NCI-H2196 treated with DMSO at 0.1 percent for 48 hours (cell line): ENCODE measurements around the gene TRAPPC8.
"Not testable (repeated sequence)": the region's sequence is repeated elsewhere in the genome, so short reads cannot be mapped to it uniquely, and the experiment has no call there.

ENCODE experiments used
- DNase-seq: peaks from one replicate; lab custom pipeline; 2025; ENCODE audit not compliant: unreplicated experiment; lab: John Stamatoyannopoulos, UW

Gene TRAPPC8

GRCh38 chr18:31946305-31947046 lies 3.5 kb upstream of the TRAPPC8 start:
- DNase-seq = no peak

- no peak for DNase-seq
Measured at GRCh38 chr18:31943878-31944816, 1.2 kb upstream of the TRAPPC8 start.

- no peak for DNase-seq
Measured at GRCh38 chr18:31942291-31942998, 483 bp downstream of the TRAPPC8 start.

- no peak for DNase-seq
Measured at GRCh38 chr18:31941010-31941809, 1.7 kb downstream of the TRAPPC8 start.

- DNase-seq = not testable (repeated sequence)
Measured at GRCh38 chr18:31934773-31935172, 8.2 kb downstream of the TRAPPC8 start.

- DNase-seq = no peak
Measured at GRCh38 chr18:31931886-31932240, 11.1 kb downstream of the TRAPPC8 start.

GRCh38 chr18:31931163-31931885 lies 11.6 kb downstream of the TRAPPC8 start:
- DNase-seq = no peak

- no peak for DNase-seq
Measured at GRCh38 chr18:31929273-31929672, 13.7 kb downstream of the TRAPPC8 start.

- DNase-seq = not testable (repeated sequence)
Measured at GRCh38 chr18:31926988-31927387, 15.9 kb downstream of the TRAPPC8 start.

GRCh38 chr18:31920277-31920676 lies 22.7 kb downstream of the TRAPPC8 start:
- DNase-seq = no peak

- not testable (repeated sequence) for DNase-seq
Measured at GRCh38 chr18:31919366-31919765, 23.6 kb downstream of the TRAPPC8 start.

- no peak for DNase-seq
Measured at GRCh38 chr18:31918733-31919132, 24.2 kb downstream of the TRAPPC8 start.

- no peak for DNase-seq
Measured at GRCh38 chr18:31901063-31901462, 41.9 kb downstream of the TRAPPC8 start.

GRCh38 chr18:31899771-31900170 lies 43.2 kb downstream of the TRAPPC8 start:
- DNase-seq = not testable (repeated sequence)

- no peak for DNase-seq
Measured at GRCh38 chr18:31892936-31893335, 50.0 kb downstream of the TRAPPC8 start.

GRCh38 chr18:31891566-31891965 lies 51.4 kb downstream of the TRAPPC8 start:
- DNase-seq = no peak

- no peak for DNase-seq
Measured at GRCh38 chr18:31884020-31884419, 58.9 kb downstream of the TRAPPC8 start.

GRCh38 chr18:31880186-31880898 lies 62.6 kb downstream of the TRAPPC8 start:
- no peak for DNase-seq

GRCh38 chr18:31878358-31878757 lies 64.6 kb downstream of the TRAPPC8 start:
- no peak for DNase-seq
